Endometrial microvascular endothelial cells (primary cell): Measurements from ENCODE around the gene SART1. TPM values are rescaled to one million over a fixed set of nuclear protein-coding genes. Genes with fewer than 3 reads are reported as not detected.
"Not testable (repeated sequence)": the region's sequence is repeated elsewhere in the genome, so short reads cannot be mapped to it uniquely, and the experiment has no call there.

ENCODE experiments used
- in situ Hi-C: cut with HindIII; loops from 2 replicates; pipeline ENCODE4 v1.10.0; 2017; ENCODE audit warnings: low sequenced_read_pairs, low pct_unique_long_range_greater_than_20kb; ENCODE audit errors: inconsistent ontology term
- total RNA-seq: library from RNA; depleted of rRNA; stranded (reverse); fragments of >200 nt; gene quantifications from one replicate; pipeline ENCODE4 v1.2.3, GENCODE V29; 2015; ENCODE audit errors: inconsistent ontology term

Gene SART1
- total RNA-seq, 1 donor from 2014 or later = 34.7 TPM

DNA sequence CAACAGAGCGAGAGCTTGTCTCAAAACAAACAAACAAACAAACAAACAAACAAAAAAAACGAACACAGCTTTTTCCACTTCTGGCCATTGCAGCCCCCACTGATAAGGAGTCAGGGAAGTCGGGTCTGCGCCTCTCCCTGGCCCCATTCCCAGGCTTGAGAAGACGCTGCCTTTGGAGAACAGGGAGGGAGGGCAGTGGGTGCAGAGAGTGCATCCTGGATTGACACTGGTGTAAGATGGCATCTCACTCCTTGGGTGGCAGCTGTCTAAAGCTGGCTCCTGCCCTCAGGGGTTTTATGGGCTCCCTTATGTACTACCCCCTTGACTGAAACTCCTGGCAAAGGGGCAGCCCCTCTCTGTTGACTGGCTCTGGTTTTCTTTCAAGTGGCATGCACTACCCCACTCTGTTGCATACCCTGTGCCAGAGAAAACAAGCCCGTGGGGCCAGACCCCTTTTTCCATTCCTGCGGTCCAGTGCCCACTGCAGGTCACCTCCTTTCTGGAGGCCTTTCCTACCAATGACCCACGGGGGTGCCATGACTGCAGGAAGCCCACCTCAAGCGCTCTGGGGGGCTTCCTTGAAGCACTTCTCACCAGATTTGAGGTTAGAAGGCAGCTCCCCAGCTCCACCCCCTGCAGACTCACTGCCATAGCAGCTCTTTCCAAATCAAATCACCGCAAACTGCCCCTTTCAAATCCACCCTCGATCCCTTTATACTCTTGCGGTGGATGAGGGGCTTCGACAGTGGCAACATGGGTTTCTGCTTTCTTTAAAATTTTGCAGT, 29.6 kb upstream of the SART1 start:
- in situ Hi-C loops = no loop called here

DNA sequence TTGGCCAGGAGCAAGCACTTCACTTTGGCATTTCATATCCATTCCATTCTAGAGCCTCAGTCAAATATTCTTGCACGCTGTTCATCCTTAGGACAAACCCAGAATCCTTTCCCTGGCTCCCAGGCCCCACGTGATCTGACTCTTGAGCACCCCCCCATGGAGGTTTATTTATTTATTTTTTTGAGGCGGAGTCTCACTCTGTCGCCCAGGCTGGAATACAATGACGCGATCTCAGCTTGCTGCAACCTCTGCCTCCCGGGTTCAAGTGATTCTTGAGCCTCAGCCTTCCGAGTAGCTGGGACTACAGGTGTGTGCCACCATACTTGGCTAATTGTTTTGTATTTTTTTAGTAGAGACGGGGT, 29.0 kb upstream of the SART1 start:
- in situ Hi-C loops = no loop called here

DNA sequence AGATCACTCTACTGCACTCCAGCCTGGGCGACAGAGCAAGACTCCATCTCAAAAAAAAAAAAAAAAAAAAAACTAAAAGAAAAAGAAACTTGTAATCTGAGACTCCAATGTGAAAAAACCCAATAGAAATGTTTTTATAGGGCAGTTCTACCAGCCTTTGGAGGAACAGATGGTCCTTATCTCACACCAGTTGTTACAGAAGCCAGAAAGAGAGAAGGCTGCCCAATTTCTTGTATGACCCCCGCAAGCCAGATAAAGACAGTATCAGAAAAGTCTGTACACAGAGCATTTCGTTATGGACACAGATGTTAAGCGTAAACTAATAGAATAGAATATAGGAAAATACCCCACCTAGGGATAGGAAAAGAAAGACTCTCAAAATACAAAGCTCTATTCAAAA, 27.5 kb upstream of the SART1 start:
- in situ Hi-C loops = no loop called here

DNA sequence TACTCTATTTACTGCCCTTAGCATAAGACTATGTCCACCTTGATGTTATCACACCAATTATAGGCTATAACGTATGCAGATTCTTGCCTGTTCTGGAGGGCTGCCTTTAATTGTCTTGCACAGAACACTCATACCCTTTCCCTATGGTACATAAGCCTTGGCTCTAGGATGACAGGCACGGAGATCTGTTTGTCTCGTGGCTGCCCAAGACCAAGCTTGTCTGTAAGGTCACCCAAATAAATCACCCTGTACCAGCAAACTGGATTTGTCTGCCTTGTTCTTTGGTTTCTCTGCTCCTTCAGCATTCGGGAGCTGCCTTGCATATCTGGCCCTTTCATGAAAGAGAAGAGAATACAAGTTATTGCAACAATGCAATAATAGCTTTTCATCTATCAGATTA, 23.8 kb upstream of the SART1 start:
- in situ Hi-C loops = no loop called here

DNA sequence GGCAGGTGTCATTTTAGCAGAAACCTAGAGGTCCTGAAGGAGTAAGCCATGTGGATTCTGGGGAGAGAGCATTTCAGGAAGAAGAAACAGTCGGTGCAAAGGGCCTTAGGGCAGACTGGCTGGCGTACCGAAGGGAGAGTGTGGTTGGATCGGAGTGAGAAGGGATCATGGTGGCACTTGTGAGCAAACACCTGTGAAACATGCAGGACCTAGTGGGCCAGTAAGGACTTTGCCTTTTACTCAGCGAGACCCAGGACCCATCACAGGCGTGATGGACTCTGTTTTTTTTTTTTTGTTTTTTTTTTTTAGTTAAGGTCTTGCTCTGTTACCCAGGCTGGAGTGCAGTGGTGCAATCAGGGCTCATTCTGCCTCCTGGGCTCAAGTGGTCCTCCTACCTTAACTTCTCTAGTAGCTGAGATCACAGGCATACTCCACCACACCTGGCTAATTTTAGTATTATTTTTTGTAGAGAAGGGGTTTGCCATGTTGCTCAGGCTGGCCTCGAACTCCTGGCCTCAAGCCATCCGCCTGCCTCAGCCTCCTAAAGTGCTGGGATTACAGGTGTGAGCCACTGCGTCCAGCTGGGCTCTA, 19.7 kb upstream of the SART1 start:
- in situ Hi-C loops = no loop called here

DNA sequence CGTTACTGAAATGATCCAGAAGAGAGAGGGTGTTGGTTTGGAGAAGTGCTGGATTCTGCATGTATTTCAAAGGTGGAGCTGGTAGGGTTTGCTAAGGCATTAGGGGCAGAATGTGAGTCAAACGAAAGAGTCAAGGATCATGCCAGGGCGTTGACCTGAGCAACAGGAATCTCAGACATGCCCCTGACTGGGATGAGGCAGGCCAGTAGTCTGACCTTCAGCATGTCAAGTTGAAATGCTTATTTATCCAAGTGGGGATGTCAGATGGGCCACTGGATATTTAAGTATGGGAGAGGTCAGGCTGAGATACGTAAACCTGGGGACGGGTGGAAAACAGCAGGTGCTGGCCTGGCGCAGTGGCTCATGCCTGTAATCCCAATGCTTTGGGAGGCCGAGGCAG, 19.0 kb upstream of the SART1 start:
- in situ Hi-C loops = no loop called here

DNA sequence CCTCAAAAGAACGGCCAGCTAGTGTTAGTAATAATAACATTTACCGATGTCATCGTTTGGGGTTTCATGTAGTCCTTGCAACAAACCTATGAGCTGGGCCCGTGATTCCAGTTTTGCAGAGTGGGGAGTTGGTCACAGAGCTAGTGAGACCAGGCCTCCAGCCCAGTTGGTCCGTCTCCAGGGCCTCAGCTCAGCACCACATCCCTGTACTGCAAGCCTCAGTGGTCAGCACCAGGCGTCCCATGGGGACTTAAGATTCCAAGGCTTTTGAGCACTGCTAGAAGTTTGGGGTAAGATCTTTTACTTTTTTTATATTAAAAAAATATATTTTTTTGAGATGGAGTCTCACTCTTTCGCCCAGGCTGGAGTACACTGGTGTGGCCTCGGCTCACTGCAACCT, 17.3 kb upstream of the SART1 start:
- in situ Hi-C loops = no loop called here

DNA sequence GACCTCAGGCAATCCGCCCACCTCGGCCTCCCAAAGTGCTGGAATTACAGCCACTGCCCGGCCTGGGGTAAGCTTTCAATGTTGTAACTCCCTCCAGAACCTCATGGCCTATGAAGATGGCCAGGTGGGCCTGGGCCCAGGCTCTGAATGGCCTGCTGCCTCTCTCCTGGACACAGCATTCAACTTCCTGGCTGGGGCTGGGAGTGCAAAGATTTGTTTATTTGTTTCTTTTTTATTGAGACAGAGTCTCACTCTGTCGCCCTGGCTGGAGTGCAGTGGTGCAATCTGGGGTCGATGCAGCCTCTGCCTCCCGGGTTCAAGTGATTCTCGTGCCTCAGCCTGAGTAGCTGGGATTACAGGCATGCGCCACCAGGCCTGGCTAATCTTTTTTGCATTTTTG, 16.8 kb upstream of the SART1 start:
- in situ Hi-C loops = no loop called here

DNA sequence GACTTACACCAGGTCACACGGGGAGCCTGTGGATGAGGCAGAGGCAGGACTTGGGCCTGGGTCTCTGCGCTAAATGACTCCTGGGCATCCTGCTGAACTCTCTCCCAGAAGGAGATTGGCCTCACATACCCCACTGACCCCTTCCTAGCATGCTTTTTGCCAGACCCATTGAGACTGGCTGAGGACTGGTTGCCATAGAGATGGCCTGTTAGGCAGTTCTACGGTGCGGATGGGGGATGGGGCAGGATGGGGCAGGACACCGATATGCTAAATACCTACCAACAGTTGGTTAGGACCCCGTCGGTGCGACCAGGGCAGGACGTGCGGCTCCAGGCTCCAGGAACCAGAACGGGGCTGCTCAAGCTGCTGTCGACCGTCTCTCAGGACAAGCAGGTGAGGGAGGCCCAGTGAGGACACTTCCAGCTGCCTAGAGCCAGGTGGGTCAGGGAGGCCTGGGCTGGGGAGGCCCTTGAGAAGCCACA, 16.1 kb upstream of the SART1 start, which contains the start of gene TSGA10IP:
TSGA10IP (plus strand) TSS at position 51 of the 482 bp plus-strand sequence; CDS start at position 247, 196 bp downstream.
- in situ Hi-C loops = no loop called here

DNA sequence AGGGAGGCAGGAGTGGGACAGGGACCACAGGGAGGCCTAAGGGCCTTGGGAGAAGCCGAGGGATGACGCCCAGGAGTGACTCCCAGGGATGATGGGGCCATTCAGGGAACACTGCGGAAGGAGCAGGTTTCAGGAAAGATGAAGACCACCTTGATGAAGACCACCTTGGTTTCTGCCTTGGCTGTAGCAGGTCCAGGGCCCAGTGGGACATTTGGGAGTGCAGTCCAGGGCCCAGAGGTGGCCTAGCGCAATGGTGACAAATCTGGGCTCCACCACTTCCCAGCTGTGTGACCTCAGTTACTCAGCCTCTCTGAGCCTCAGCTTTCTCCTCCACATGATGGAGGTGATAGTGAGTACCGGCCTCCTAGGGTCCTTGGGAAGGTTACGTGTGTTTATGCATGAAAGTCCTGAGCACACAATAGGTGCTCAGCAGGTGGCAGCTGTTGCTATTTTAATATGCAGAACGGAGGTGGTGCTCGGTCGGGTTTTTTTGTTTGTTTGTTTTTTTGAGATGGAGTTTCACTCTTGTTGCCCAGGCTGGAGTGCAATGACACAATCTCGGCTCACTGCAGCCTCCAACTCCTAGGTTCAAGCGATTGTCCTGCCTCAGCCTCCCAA, 15.5 kb upstream of the SART1 start:
- in situ Hi-C loops = no loop called here

DNA sequence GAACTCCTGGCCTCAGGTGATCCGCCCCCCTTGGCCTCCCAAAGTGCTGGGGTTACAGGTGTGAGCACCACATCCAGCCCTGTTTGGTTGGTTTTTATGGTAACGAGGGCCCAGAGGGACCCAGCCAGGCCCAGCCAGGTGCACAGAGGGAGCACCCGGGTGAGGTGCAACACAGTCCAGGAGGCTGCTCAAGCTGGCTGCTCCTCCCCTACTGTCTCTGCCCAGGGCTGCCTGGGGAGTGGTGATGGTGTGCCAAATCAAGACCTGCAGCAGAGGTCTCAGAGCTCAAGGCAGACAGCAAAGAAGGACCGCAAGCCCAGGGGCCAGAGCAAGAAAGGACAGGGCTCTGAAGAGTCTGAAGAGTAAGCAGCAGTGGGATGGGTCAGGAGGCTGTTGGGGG, 14.9 kb upstream of the SART1 start:
- in situ Hi-C loops = no loop called here

DNA sequence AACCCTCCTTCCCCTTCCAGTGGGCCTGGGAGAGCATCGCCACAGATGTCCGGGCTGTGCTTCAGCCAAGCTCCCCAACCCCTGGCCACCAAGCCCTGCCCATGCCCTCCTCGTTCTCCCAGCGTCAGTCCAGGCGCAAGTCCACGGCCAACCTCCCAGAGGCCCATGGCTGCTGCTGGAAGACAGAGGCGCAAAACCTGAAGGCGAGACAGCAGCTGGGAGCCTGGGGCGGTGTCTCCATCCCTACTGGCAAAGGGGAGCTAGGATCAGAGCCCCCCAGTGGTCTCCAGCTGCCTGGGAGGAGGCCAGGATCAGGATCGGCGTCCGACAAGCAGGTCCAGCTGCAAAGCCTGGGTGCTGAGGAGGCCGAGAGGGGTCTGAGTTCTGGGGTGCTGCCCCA, 14.4 kb upstream of the SART1 start:
- in situ Hi-C loops = no loop called here

DNA sequence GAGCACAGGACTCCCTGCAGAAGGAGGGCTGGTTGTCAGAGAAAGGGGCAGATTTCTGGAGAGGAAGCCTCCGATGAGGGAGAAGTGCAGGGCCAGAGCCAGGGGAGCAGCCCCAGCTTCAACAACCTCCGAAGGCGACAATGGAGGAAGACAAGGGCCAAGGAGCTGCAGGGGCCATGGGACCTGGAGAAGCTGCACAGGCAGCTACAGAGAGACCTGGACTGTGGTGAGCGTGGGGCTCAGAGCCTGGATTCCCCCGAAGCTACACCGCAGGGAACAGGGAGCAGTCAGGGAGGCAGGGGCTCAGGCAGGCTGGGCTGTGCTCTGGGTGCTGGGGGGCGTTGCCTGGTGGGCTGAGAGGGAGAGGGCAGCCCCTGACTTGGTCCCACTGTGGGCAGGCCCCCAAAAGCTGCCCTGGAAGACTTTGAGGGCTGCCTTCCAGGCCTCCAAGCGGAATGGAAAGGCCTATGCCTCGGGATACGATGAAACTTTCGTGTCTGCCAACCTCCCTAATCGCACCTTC, 13.9 kb upstream of the SART1 start:
- in situ Hi-C loops = no loop called here

DNA sequence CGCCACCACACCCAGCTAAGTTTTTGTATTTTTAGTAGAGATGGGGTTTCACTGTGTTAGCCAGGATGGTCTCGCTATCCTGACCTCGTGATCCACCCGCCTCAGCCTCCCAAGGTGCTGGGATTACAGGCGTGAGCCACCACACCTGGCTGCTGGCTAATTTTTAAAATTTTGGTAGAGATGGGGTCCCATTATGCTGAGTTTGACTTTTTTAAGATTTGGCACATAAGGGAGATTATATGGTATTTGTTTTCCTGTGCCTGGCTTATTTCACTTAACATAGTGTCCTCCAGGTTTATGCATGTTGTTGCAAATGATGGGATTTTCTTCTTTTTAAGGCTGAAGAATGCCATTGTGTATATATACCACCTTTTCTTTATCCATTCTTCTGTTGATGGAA, 10.8 kb upstream of the SART1 start:
- in situ Hi-C loops = not testable (repeated sequence)

DNA sequence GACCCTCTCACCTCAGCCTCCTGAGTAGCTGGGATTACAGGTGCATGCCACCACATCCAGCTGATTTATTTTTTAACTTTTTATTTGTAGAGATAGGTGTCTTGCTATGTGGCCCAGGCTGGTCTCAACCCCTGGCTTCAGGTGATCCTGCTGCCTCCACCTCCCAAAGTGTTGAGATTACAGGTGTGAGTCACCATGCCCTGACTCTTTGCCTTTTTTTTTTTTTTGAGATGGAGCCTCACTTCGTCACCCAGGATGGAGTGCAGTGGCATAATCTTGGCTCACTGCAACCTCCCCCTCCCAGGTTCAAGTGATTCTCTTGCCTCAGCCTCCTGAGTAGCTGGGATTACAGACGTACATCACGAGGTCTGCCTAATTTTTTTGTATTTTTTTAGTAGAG, 9.9 kb upstream of the SART1 start:
- in situ Hi-C loops = not testable (repeated sequence)

DNA sequence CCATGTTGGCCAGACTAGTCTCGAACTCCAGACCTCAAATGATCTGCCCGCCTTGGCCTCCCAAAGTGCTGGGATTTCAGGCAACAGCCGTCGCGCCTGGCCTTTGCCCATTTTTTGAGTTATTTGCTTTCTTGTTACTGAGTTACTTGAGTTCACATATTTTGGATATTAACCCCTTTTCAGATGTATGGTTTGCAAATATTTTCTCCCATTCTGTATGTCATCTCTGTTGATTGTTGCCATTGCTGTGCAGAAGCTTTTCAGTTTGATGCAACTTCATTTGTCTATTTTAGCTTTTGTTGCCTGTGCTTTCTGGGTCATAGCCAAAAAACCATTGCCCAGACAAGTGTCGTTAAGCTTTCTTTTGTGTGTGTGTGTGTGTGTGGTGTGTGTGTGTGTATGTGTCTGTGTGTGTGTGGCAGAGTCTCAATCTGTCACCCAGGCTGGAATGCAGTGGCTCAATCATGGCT, 9.4 kb upstream of the SART1 start:
- in situ Hi-C loops = no loop called here

DNA sequence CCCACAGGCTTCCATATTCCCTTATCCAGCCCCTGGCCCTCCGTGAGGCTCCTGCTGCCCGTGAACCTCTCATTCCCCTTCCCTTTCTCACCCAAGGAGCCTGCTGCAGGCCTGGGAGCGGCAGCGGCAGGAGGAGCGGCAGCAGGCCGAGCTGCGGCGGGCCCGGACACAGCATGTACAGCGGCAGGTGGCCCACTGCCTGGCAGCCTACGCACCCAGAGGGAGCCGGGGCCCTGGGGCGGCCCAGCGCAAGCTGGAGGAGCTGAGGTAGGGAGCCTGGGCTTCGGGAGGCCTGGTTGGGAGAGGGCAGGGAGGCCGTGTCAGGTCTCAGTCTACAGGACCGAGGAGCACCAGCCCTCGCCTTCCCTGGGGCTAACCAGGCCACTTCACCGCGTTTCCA, 8.1 kb upstream of the SART1 start:
- in situ Hi-C loops = no loop called here

DNA sequence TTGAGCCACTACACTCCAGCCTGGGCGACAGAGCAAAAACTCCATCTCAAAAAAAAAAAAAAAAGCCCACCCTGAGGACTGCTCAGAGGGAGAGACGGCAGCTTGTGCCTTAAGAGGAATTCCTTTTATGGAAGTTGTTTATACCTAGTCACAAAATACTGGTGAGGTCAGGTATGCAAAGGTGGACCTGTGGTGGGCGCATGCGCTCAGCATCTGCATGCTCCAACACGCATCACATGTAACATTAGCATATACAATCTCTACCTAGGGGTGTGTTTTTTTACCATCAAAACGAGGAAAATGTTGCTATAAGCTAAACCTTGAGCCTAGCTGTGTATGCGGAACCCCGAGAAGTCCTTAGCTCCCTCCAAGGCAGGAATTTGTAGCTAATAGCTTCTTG, 6.8 kb upstream of the SART1 start:
- in situ Hi-C loops = no loop called here

DNA sequence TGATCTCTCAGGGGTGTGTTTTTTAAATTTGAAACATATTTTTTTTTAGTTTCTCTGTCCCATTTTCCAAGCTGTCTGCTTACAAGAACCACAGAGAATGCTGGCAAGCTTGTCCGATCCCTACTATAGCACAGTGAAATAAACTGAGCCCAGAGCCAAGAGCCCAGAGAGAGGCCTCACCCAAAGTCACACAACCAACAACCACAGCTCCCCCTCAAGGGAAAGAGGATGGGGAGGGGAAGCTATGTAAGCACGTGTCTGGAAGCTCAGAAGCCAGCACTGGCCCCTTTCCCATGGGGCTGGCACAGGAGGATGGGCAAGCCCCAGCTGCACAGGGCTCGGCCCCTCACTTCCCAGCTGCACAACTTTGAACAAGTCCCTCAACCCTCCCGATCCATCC, 3.2 kb upstream of the SART1 start:
- in situ Hi-C loops = no loop called here
